Mucosa of gallbladder (tissue), 1 donor: ENCODE data around the gene TNPO2. TPM values are rescaled to one million over a fixed set of nuclear protein-coding genes. Genes with fewer than 3 reads are reported as not detected.

ENCODE experiments used
- total RNA-seq: library from RNA; stranded (reverse); gene quantifications from one replicate; pipeline ENCODE4 v1.2.1, GENCODE V29; 2021
- donor health status: DM: no; HTN: no; CAD: no.

The TNPO2 gene
- total RNA-seq, 1 donor from 2014 or later: 65.5 TPM

Other genes starting within 250 kb of the TNPO2 start
- 3.7 TPM for gene ZNF709, start 239.1 kb downstream of the TNPO2 start, total RNA-seq
- gene ZNF564, start 172.4 kb downstream of the TNPO2 start, total RNA-seq: 13.9 TPM
- 15.6 TPM for gene ZNF490, start 113.1 kb downstream of the TNPO2 start, total RNA-seq
- gene ZNF791, start 113.0 kb downstream of the TNPO2 start, total RNA-seq: 27.1 TPM
- 104 TPM for gene MAN2B1, start 57.2 kb downstream of the TNPO2 start, total RNA-seq
- 14.5 TPM for gene WDR83, start 57.1 kb downstream of the TNPO2 start, total RNA-seq
- gene DHPS, start 42.1 kb downstream of the TNPO2 start, total RNA-seq: 89.0 TPM
- not detected for gene GNG14, start 35.9 kb downstream of the TNPO2 start, total RNA-seq
- 8.9 TPM for gene FBXW9, start 27.3 kb downstream of the TNPO2 start, total RNA-seq
- 172 TPM for gene TRIR, start 10.8 kb upstream of the TNPO2 start, total RNA-seq
- 64.8 TPM for gene GET3, start 13.6 kb upstream of the TNPO2 start, total RNA-seq
- gene BEST2, start 27.9 kb upstream of the TNPO2 start, total RNA-seq: not detected
- gene HOOK2, start 51.6 kb upstream of the TNPO2 start, total RNA-seq: 128 TPM
- 119 TPM for gene JUNB, start 67.6 kb upstream of the TNPO2 start, total RNA-seq
- 319 TPM for gene PRDX2, start 77.9 kb upstream of the TNPO2 start, total RNA-seq
- gene THSD8, start 78.1 kb upstream of the TNPO2 start, total RNA-seq: 4.1 TPM
- gene RNASEH2A, start 82.7 kb upstream of the TNPO2 start, total RNA-seq: 7.3 TPM
- not detected for gene RTBDN, start 110.6 kb upstream of the TNPO2 start, total RNA-seq
- gene MAST1, start 114.6 kb upstream of the TNPO2 start, total RNA-seq: 0.83 TPM
- gene DNASE2, start 157.5 kb upstream of the TNPO2 start, total RNA-seq: 48.7 TPM
- not detected for gene KLF1, start 163.3 kb upstream of the TNPO2 start, total RNA-seq
- gene GCDH, start 167.2 kb upstream of the TNPO2 start, total RNA-seq: 33.7 TPM
- gene SYCE2, start 195.4 kb upstream of the TNPO2 start, total RNA-seq: not detected
- 54.0 TPM for gene FARSA, start 209.8 kb upstream of the TNPO2 start, total RNA-seq
- 1,099 TPM for gene CALR, start 214.7 kb upstream of the TNPO2 start, total RNA-seq
- 83.0 TPM for gene RAD23A, start 221.9 kb upstream of the TNPO2 start, total RNA-seq
- gene GADD45GIP1, start 233.3 kb upstream of the TNPO2 start, total RNA-seq: 17.6 TPM
- gene DAND5, start 245.6 kb upstream of the TNPO2 start, total RNA-seq: 0.26 TPM